Measurements from ENCODE around the gene RHBDF2.

Gene RHBDF2

DNA sequence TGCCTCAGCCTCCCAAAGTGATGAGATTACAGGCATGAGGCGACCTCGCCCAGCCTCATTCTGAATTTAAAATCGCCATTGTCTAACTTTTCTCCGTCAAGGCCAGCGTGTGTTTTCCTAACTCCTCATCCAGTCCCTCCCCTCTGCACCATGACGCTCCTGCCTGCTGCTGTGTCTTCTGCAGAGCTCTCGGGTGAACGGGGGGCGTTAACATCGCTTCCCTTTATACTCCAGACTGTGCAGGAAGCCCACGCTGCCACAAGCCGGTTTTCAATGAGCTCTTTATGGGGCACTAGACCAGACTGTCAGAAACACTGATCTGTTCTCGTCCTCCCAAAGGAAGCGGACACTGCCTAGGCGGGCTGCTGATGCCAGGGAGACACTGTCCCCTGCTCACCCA is 20.6 kb downstream of the RHBDF2 start:
- DNase-seq (ENCODE audit: low read depth, low spot score): peak; percentile 46

DNA sequence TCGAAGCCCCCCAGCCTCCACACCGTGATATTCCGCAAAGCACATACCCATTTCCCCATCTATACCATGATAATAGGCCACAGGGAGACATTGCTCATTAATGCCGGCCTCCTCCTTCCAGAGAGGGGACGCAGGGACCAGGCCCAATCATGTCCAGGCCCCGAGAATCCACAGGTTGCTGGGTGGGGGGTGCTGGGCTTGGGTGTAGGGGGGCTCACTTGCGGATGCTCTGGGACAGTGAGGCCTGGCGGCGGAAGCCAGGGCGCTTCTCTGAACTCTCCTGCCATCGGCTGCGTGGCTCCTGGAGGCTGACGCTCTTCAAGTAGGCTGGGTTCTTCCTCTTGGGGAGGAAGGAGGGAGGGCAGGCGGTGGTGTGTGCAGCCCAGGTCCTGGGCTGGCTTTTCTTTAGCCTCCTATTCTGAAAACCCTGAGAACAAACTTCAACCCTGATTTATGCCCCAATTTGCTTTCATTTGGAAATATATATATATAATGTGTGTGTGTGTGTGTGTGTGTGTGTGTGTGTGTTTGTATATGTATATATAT is 21.6 kb downstream of the RHBDF2 start:
- no peak for DNase-seq (ENCODE audit: low read depth, low spot score)

DNA sequence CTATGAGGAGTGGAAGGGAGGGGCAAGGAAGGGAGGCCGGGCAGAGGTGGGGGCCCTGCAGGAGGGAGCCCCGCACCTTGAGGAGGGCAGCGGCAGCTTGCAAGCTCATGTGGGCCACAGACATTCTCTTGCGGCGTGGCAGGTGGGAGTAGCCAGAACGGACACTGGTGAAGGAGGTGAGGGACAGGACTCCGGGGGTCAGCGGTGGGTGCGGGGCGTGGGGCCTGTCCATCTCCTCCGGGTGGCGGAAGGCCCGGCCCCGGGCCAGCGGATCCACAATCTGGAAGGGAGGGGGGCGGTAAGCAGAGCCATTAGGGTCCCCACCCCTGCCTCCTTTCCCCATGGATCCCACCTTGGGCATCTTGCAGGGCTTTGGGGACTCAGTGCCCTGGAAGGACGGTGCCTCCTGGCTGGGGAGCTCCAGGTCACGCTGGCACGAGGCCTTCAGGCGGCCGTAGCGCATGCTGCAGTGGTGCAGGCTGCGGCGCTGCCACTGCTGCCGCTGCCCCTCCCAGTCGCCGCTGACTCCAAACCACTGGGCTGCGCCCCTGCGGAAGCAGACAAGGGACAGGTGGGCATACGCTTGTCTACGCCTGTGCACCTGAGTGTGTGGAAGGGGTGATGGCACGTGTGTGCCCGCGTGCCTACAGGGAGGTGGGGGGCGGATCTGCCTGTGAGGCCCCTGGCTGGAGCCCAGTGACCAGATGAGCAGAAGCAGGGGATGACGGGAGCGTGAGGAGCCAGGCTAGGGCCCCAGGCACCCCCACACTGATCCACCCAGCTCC is 22.3 kb downstream of the RHBDF2 start:
- DNase-seq (ENCODE audit: low read depth, low spot score): no peak

DNA sequence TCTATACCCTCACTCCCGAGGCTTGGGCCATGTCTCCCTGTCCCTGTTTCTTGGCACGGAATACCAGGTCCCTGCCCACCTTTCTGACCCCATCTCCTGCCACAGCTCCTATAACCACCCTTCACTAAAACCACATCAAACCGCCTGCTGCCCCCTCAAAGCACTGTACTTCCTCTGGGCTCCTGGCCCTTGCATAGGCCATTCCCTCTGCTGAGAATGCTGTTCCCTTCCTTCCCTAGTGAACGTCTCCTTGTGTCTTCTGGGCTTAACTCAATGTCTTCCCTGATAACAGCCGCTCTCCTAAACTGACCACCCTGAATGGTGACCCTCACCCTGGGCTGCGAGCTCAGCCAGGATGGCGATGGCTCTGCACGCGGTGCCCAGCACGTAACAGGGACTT is 23.1 kb downstream of the RHBDF2 start:
- no peak for DNase-seq (ENCODE audit: low read depth, low spot score)

DNA sequence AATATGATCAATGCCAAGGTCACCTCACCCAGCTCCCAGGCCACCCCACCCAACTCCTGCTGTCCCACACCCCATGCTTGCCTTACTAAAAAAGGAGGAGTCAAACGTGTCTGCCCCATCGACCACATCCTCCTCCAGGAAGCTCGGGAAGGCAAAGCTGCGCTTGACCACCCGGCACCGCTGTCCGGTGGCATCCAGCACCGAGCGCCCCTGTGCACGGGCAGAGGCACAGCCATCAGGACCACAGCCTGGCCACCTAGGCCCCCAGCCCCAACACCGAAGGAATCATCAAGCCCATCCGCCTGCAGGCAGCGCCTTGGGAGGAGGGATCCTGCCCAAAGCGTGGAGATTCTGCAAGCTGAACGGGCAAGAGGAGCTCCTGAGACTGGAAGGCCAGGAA is 23.6 kb downstream of the RHBDF2 start:
- no peak for DNase-seq (ENCODE audit: low read depth, low spot score)

DNA sequence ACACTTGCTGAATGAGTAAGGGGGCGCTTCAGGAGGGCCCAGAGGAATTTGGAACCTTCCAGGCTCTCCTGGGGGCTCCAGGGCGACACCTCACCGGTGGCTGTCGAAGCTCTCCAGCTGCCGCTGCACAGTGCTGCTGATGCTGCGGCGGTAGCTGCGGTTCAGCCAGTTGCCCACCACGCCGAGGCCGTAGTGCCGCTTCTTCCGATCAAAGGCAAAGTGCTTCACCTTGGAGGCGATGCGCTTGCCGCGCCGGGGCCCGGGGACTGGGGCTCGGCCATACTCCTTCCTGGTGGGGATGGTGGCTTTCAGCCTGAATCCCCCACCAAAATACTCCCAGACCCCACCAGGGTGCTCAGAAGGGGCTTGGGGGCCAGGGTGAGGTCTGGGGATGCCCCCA is 24.5 kb downstream of the RHBDF2 start:
- DNase-seq (ENCODE audit: low read depth, low spot score): no peak

DNA sequence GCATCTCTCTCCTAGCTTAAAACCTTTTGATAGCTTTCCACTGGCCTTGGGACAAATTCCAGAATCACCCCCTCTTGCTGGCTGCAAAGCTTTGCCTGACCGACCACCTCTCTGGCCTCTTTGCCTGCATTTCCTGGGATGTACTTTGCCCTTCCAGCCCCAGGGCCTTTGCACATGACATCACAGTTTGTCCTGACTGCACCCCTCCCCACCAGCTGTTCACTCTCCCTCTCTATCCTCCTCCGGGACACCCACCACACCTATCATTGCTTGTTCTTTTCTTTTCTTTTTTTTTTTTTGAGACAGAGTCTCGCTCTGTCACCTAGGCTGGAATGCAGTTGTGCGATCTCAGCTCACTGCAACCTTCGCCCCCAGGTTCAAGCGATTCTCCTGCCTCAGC is 25.9 kb downstream of the RHBDF2 start:
- no peak for DNase-seq (ENCODE audit: low read depth, low spot score)

DNA sequence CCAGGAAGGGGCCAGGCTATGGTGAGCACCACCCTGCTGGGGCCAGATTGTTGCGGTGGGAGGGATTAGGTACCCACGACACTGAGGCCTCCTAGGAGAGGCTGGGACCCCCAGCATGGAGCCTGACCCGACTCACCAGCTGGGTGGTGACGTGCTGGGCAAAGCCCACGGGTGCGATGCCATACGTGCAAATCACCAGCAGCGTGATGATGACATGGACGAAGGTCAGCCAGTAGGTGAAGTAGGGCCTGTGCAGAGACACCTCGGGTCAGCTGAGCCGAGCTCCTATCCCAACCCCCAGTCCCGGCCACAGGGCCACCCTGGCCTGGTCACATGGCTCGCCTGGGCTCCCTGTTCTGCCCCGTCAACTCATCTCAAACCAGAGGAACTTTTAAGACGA is 26.3 kb downstream of the RHBDF2 start:
- no peak for DNase-seq (ENCODE audit: low read depth, low spot score)

DNA sequence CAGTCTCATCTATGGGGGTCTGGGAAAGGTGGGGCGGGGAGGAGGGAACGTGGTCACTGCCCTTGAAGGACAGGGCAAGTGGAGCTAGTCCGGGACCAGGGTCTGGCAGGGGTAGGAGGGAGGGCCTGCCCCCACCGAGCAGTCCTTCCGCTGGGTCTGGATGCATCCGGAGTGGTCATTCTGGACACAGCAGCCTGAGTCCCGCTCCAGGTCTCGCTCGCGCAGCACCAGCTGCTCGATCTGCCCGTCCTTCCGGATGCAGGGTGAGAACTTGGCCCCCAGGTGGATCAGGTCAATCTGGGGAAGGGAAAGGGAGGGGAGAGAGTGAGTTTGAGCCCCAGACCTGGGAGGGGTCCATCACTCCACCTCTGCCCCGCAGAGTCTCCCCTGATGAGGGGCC is 27.0 kb downstream of the RHBDF2 start:
- DNase-seq (ENCODE audit: low read depth, low spot score): no peak

DNA sequence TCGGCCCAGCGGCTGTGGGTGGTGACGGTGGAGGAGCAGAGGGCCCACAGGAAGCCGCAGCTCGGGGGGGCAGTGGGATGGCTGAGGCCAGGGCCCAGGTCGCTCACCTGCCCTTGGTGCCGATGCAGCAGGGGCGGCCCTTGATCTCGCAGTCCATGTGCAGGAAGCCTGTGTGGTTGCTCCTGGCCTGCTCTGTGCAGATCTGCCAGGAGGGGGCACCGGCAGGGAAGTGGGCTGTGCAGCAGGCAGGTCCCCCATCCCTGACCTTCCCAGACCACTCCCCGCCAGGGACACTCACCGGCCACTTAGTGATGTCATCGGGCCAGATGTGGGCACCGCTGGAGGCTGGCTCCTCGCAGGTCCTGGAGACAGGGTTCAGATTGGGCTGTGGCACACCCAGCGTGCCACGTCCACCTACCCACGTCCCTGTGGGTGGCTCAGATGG is 27.7 kb downstream of the RHBDF2 start:
- DNase-seq (ENCODE audit: low read depth, low spot score): no peak

DNA sequence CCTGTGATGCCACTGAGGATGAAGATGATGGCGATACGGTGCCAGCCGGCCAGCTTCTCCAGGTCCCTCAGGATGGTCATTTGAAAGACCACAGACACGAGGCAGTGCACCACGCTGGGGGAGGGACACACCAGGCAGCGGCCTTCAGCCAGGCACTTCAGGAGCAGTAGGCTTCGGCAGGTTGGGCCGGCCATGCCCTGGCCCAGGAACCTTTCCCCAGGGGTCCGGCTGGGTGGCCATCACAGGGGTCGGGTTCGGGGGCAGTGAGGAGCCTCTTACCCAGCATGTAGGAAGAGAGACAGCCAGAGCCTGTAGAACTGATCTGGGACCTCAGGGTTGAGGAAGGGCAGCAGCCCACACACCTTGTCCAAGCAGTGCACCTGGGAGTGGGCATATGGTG is 28.5 kb downstream of the RHBDF2 start:
- DNase-seq (ENCODE audit: low read depth, low spot score): no peak

DNA sequence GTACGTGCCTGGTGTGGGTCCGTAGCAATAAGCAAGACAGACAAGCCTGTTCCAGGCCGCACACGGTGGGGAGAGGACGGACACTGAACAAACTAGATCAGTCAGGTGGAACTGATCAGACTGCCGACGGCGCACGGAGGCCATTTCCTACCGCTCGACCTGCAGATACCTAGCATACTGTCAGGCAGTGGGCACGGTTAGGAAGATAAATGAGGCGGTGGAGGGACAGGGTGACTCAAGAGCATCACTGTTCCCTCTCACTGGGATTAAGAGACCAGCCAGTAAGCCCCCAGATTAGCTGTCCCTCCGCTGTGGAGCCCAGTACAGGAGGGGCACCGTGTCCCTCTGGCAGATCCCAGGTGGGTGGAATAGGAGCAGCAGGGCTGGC is 29.0 kb downstream of the RHBDF2 start:
- DNase-seq (ENCODE audit: low read depth, low spot score): no peak

DNA sequence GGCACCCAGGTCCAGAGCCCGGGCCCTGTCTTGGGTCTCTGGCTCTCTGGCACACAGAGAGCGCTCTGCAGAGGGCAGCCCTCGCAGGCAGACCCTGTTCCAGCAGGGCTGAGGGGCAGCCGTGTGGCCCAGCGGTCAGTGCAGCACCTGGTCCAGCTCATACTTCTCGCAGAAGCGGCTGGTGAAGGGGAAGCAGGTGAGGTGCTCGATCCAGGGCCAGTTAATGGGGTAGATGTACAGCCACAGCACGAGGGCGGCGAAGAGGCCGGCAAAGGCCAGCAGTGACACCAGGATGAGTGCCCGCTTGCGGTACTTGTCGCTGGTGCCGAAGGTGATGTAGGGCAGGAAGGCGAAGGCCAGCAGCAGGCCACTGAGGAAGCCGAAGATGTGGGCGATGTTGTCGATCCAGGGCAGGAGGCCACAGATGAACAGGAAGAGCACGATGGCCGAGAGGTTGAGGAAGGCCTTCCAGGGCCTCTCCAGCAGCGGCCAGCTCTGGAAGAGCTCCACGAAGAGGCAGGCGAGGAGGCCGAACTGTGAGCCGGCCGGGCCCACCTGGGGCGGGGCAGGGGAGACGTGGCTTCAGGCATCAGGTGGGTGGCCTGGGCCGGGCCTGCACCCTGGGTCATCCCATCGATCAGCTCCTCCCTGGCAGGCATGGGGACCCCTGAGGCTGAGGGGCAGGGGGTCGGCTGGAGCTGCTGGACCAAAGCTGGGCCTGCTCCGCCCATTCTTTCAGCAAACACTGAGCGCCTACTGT is 29.5 kb downstream of the RHBDF2 start:
- no peak for DNase-seq (ENCODE audit: low read depth, low spot score)

DNA sequence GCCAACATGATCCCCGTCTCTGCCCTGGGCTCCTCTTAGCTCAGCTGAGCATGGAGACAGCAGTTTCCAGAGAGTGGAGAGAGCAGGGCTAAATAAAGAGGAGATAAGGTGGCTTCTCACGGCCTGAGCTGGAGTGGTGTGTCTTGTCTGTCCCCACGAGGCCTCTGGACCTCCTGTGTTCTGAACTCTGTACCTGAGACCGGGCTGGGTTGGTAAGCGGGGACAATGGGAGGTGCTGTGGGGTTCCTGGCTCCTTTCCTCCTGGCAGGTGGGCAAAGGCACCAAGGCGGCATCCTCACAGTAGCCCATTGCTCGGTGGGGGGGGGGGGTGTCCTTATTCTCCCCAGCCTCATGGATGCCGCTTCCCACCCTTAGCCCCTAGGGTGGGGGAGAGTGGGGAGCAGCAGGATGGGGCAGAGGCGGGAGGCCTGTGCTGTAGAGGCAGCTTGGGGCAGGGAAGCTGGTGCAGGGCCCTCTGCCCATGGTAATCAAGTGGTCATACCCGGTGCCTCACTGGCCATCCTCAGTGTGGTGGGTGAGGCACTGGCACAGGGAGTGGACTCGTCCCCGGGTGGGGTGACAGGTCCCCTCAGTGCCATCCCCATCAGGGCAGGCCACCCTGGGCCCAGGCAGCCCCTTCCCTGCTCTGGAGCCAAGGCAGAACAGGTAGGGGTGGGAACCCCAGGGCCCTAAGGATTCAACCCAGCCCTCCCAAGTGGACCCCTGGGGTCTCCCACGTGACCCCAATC is 31.1 kb downstream of the RHBDF2 start:
- no peak for DNase-seq (ENCODE audit: low read depth, low spot score)

DNA sequence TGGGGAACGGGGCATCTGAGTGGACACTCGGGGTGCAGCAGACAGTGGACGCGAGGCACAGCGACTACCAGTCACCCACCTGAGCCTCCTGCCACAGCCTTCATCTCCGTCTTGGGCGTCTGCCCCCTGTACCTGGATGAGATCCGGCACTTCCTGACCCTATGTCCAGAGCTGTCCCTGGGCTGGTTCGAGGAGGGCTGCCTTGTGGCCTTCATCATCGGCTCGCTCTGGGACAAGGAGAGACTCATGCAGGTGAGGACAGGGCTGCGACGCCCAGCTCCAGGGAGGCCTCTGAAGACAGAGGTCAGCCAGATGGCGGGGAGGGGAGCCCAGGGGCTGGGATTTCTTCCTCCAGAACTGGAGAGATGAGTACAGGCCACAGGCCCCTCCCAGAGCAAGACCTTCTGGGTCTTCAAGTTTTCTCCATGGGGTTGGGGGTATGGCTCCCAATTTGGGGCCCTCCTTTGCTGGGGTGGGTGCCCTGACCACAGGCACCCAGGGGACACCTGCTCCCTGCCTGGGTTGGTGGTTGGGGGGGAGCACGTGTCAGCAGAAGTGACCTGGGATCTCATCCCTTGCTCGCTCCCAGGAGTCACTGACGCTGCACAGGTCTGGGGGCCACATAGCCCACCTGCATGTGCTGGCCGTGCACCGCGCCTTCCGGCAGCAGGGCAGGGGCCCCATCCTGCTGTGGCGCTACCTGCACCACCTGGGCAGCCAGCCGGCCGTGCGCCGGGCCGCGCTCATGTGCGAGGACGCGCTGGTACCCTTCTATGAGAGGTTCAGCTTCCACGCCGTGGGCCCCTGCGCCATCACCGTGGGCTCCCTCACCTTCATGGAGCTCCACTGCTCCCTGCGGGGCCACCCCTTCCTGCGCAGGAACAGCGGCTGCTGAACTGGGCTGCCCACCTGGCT is 31.9 kb downstream of the RHBDF2 start:
- no peak for DNase-seq (ENCODE audit: low read depth, low spot score)

DNA sequence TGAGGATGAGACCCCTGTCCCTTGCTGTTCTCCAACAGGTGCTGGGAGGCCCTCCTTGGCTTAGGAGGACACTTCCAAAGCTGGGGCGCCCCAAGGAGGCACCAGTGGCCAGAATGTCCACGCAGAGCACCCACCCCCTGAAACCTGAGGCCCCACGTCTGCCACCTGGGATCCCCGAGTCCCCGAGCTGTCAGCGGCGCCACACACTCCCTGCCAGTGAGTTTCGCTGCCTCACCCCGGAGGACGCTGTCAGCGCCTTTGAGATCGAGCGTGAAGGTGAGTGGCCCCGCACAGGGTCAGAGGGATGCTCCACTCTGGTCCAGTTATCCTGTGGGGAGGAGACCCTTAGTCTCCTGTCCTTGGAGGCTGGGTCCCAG is 32.6 kb downstream of the RHBDF2 start:
- DNase-seq (ENCODE audit: low read depth, low spot score): no peak

DNA sequence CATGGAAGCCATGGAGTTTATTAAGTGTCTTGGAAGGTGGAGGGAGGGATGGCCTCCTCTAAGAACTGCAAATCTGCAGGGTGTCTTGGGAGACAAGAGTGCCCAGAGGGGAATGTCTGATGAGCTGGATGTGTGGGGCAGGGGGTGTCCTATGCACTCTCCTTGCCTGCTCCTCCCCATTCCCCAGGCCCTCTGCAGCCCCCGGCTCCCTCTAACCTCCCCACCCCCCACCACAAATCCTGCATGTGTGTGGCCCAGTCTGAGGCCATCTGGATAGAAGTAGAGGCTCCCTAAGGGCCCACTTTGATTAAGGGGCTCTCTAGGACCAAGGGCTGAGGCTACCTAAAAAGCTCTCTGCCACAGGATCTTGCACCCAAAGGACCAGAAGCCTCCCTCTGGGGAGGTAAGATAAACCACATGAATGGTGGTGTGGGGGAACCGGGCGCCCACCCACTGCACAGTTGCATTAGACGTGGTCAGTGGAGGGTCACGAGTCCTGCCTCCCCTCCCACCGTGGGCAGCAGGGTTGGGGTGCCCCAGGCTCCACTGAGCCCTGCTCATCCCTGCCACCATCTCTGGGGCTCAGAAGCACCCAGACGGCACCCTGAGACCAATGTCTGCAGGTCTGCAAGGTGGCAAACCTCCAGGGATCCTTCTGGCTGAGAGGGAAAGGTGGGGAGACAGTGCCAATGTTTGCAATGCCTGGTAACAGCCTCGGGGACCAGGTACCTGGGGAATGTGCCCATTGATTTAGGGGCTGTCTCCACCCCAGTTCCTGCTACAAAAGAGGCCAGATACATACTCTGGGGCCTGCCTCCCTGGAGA is 33.2 kb downstream of the RHBDF2 start:
- no peak for DNase-seq (ENCODE audit: low read depth, low spot score)

DNA sequence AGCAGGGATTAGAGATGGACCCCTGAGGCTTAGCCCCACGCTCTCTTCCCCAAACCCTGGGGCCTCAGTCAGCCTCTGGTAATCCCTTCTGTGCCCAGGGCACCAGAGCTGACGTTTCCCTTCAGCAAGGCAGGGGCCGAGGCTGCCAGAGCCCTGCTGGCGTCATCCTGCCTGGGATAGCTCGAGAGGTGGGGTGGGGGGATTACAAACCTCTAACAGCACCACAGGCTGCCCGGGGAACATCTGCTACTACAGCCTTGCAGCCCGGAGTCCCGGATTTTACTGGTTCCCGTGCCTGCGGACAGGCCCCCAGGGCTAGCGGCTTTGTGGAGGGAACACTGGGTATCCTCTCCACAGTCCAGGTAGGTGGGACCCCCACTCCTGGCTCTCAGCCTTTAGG is 33.9 kb downstream of the RHBDF2 start, which contains the start of gene AANAT:
Gene AANAT (plus strand): TSS at position 238 of the 400 bp plus-strand sequence. CDS start 1,144 bp downstream, outside the sequence.
- no peak for DNase-seq (ENCODE audit: low read depth, low spot score)

DNA sequence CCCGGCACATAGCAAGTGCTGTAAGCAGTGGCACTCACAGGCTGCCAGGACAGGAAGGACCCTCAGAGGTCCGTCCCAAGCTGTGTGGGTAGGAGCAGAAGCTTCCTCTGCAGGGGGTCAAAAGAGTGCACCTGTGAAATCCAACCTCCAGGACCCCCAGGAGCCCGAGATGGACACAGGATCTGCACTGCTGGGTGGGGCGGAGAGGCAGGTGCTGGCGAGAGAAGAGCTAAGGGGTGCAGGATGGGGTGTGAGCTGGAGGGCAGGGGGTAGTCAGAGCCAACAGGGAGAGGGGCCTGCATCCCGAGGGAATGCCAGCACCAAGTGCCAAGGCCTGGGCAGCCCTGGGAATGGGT is 34.5 kb downstream of the RHBDF2 start:
- DNase-seq (ENCODE audit: low read depth, low spot score): no peak

DNA sequence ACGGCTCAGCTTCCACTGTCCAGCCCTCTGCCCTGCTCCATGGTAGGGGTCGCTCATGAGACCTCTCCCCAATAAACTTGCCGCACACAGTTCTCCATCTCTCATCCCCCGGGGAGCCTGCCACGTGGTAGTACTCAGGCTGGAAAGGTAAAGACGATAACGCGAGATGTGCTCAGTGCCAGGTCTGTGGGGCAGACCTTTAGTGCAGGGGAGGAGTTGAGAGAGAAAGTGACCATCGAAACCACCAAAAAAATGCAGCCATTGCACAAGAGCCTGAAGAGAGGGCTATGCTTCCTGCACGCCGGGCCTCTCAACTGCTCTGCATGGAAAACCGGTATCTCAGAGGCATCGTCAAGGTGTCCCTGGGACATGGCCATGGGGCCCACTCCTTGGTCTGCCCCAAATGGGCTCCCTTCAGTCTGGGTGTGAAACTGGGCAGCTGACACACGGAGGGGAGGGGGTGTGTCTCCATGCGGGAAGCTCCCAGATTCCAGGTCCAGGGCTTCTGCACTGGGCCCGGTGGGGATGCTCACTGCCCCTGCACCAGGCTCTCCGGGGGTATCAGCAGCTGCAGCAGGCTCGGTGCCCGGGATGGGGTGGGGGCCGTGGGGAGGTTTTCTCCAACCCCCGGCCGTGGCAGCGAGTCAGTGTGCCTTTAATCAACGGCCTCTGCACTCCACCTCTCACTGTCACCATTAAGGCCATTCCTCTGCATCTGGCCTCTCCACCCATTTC is 38.5 kb downstream of the RHBDF2 start:
- no peak for DNase-seq (ENCODE audit: low read depth, low spot score)

Data from astrocyte of the hippocampus (primary cell).